ENCODE measurements around the gene GMFB.

GRCh38 chr14:54440873-54441868, 47.6 kb downstream of the GMFB start, which contains the start of gene CNIH1:
- TF ChIP-seq CTCF (conservative IDR thresholded peaks at IDR 0.05 in 1 of 2, IDR thresholded peaks at IDR 0.05 in 1 of 2; ENCODE audit: extremely low read depth in 1 of 2, insufficient read depth in 1 of 2, low read depth in 1 of 2, low read length in 2 of 2) (peak; percentile 85 to 92), EZH2 (IDR thresholded peaks at IDR 0.05; ENCODE audit: borderline replicate concordance, low read length) (no peak)

Data from mammary epithelial cell (primary cell).